IMR-90 (cell line): ENCODE data around the gene DCTN5. TPM values are rescaled to one million over a fixed set of nuclear protein-coding genes. Genes with fewer than 3 reads are reported as not detected.

Experiments used
- ATAC-seq: fragments of 200-7000 bp; cut with Tn5 transposase; 2 replicates; pipeline ENCODE4 v1.9.1; 2020; ENCODE audit warnings: low read depth, mild to moderate bottlenecking, moderate library complexity
- BruUV-seq: library from RNA; stranded (reverse); fragments of 400-500 nt; replicated peaks from 2 replicates; lab custom pipeline; 2021; lab: Mats Ljungman, UMichigan
- CTCF ChIA-PET: fragments of 300-600 bp; formaldehyde crosslinking; extraction: SDS; loops from one replicate; lab custom pipeline; 2021; ENCODE audit warnings: antibody characterized with exemption; lab: Yijun Ruan, JAX
- POLR2A ChIA-PET: fragments of 300-600 bp; sonication (Branson Sonifier 250); formaldehyde crosslinking; loops from one replicate; lab custom pipeline; 2022; ENCODE audit warnings: antibody characterized with exemption; ENCODE audit not compliant: unreplicated experiment; lab: Charles Lee
- DNase-seq: peaks from one replicate; pipeline ENCODE4 v3.0.0; 2013
- H2AFZ ChIP-seq: replicated peaks from 2 replicates; pipeline ENCODE3; 2013; ENCODE audit warnings: low read length, mild to moderate bottlenecking; ENCODE audit not compliant: poor library complexity
- H2AK5ac ChIP-seq: 2 replicates; pipeline ENCODE4 v1.6.1; 2013; ENCODE audit warnings: low read depth, low read length, inconsistent platforms
- H2AK9ac ChIP-seq: replicated peaks from 2 replicates; pipeline ENCODE3; 2013; ENCODE audit warnings: mild to moderate bottlenecking, low read depth, low read length, moderate library complexity; ENCODE audit not compliant: poor library complexity
- H2BK120ac ChIP-seq: 2 replicates; pipeline ENCODE4 v1.6.1; 2013; ENCODE audit warnings: low read depth, low read length, inconsistent platforms
- H2BK15ac ChIP-seq: 3 replicates; pipeline ENCODE4 v1.6.1; 2013; ENCODE audit warnings: low read depth, low read length, inconsistent platforms
- H2BK20ac ChIP-seq: 2 replicates; pipeline ENCODE4 v1.6.1; 2013; ENCODE audit warnings: low read depth, mild to moderate bottlenecking, inconsistent platforms, low read length, moderate library complexity
- H2BK5ac ChIP-seq: 2 replicates; pipeline ENCODE4 v1.6.1; 2013; ENCODE audit warnings: mild to moderate bottlenecking, low read depth, low read length, inconsistent platforms; ENCODE audit not compliant: poor library complexity, severe bottlenecking
- H3K14ac ChIP-seq: replicated peaks from 2 replicates; pipeline ENCODE4 v1.6.1; 2013; ENCODE audit warnings: low read depth, low read length, inconsistent platforms
- H3K18ac ChIP-seq: 2 replicates; pipeline ENCODE4 v1.6.1; 2013; ENCODE audit warnings: low read depth, low read length, control low read depth
- H3K23ac ChIP-seq: 2 replicates; pipeline ENCODE4 v1.6.1; 2013; ENCODE audit warnings: low read depth, low read length, inconsistent platforms
- H3K27ac ChIP-seq: 2 replicates; pipeline ENCODE4 v1.5.1; 2013; ENCODE audit warnings: mild to moderate bottlenecking, control low read depth, low read length; ENCODE audit not compliant: insufficient read depth
- H3K27me3 ChIP-seq: 2 replicates; pipeline ENCODE4 v1.6.1; 2013; ENCODE audit warnings: low read length; ENCODE audit not compliant: control insufficient read depth, insufficient read depth
- H3K36me3 ChIP-seq: 2 replicates; pipeline ENCODE4 v1.6.1; 2013; ENCODE audit warnings: low read length, mixed read lengths; ENCODE audit not compliant: control insufficient read depth, insufficient read depth
- H3K4ac ChIP-seq: 2 replicates; pipeline ENCODE4 v1.6.1; 2013; ENCODE audit warnings: low read depth, low read length, inconsistent platforms
- H3K4me1 ChIP-seq: 2 replicates; pipeline ENCODE4 v1.6.1; 2013; ENCODE audit warnings: low read length, mixed read lengths; ENCODE audit not compliant: control insufficient read depth, insufficient read depth
- H3K4me2 ChIP-seq: 2 replicates; pipeline ENCODE4 v1.6.1; 2013; ENCODE audit warnings: low read depth, mild to moderate bottlenecking, control low read depth, low read length, moderate library complexity
- H3K4me3 ChIP-seq: 2 replicates; pipeline ENCODE4 v1.5.1; 2013; ENCODE audit warnings: low read depth, mild to moderate bottlenecking, control low read depth, low read length, moderate library complexity; ENCODE audit not compliant: insufficient read depth
- H3K56ac ChIP-seq: 2 replicates; pipeline ENCODE4 v1.6.1; 2013; ENCODE audit warnings: low read length, inconsistent platforms; ENCODE audit not compliant: insufficient read depth; ENCODE audit errors: extremely low read depth
- H3K79me1 ChIP-seq, 2 experiments: 2 replicates each; pipeline ENCODE4 v1.6.1; 2013; ENCODE audit warnings: low read length in 2 of 2, inconsistent platforms in 1 of 2, low read depth in 1 of 2
- H3K9ac ChIP-seq: 2 replicates; pipeline ENCODE4 v1.6.1; 2013; ENCODE audit warnings: low read depth, low read length, control low read depth
- H3K9me1 ChIP-seq: 2 replicates; pipeline ENCODE4 v1.6.1; 2013; ENCODE audit warnings: low read length, inconsistent platforms; ENCODE audit not compliant: insufficient read depth
- H3K9me3 ChIP-seq: 2 replicates; pipeline ENCODE4 v1.6.1; 2013; ENCODE audit warnings: low read length; ENCODE audit not compliant: control insufficient read depth, insufficient read depth
- H4K20me1 ChIP-seq: 2 replicates; pipeline ENCODE4 v1.6.1; 2013; ENCODE audit warnings: low read length, inconsistent platforms; ENCODE audit not compliant: insufficient read depth
- H4K5ac ChIP-seq: 2 replicates; pipeline ENCODE4 v1.6.1; 2013; ENCODE audit warnings: mild to moderate bottlenecking, low read depth, low read length, control low read depth
- H4K8ac ChIP-seq, 2 experiments: 2 replicates each; pipeline ENCODE4 v1.6.1; 2013; ENCODE audit warnings: low read depth in 2 of 2, low read length in 2 of 2, control low read depth in 1 of 2, inconsistent platforms in 1 of 2
- H4K91ac ChIP-seq: 2 replicates; pipeline ENCODE4 v1.6.1; 2013; ENCODE audit warnings: low read depth, low read length, inconsistent platforms; ENCODE audit not compliant: insufficient read depth
- MXI1 ChIP-seq: IDR thresholded peaks from 2 replicates; pipeline ENCODE4 v1.6.1; 2012; ENCODE audit warnings: low read depth, mild to moderate bottlenecking, low read length, moderate library complexity, borderline replicate concordance
- WGBS, 2 experiments: methylation state at CpG; one replicate each; pipeline versions ENCODE4 v1.1.5 to v1.1.7; 2013; ENCODE audit warnings: missing lambda C conversion rate in 2 of 2; ENCODE audit not compliant: insufficient read length in 1 of 2; ENCODE audit errors: extremely low coverage in 2 of 2; 5-methylcytosine and 5-hydroxymethylcytosine counted together
- dilution Hi-C: fragments of 300-500 bp; cut with HindIII; formaldehyde crosslinking; loops from one replicate; pipeline ENCODE4 v1.14.3; 2018; ENCODE audit warnings: low sequenced_read_pairs; ENCODE audit not compliant: unreplicated experiment
- in situ Hi-C: fragments of 300-500 bp; cut with MboI; formaldehyde crosslinking; loops from 3 replicates; pipeline ENCODE4 v1.14.3; 2019; ENCODE audit warnings: low sequenced_read_pairs, inconsistent platforms, mixed read lengths
- intact Hi-C: fragments of 100-400 bp; cut with micrococcal nuclease; formaldehyde crosslinking; loops from 2 replicates; pipeline ENCODE4 v1.10.0; 2022
- polyA plus RNA-seq, 3 experiments: library from polyadenylated mRNA; depleted of rRNA; stranded (reverse); fragments of >200 nt; gene quantifications; 2 replicates each; pipeline ENCODE4 v1.2.3, GENCODE V29; 2012; ENCODE audit warnings: low replicate concordance in 1 of 3
- total RNA-seq: library from RNA; depleted of rRNA; stranded (reverse); fragments of >200 nt; gene quantifications from 2 replicates; pipeline ENCODE4 v1.2.3, GENCODE V29; 2012

DCTN5 gene
- total and polyA plus RNA-seq, 2 of the 4 experiments (the other 2 are of a cell fraction) = 49.6 to 111 TPM

- Histone ChIP-seq H3K18ac (no peak overlapping the region), H2BK20ac (no peak overlapping the region), H3K27ac (no peak overlapping the region), H3K4me1 (no peaks in the 10 kb centered on the region), H3K23ac (no peak overlapping the region), H3K4me3 (no peak overlapping the region), H2BK120ac (no peak overlapping the region), H3K4ac (no peak overlapping the region), H3K9me1 (no peaks in the 10 kb centered on the region), H3K56ac (no peak overlapping the region), H4K91ac (no peak overlapping the region), H2AFZ (no peak overlapping the region), H2BK5ac (no peak overlapping the region), H3K4me2 (no peak overlapping the region), H4K5ac (no peak overlapping the region), H3K14ac (no peak overlapping the region), H4K8ac (no peak overlapping the region), H3K9me3 (peaks cover 9% of the 10 kb centered on the region), H2AK9ac (no peak overlapping the region), H3K79me1 (no peaks in the 10 kb centered on the region), H4K20me1 (no peaks in the 10 kb centered on the region), H3K36me3 (no peaks in the 10 kb centered on the region), H3K27me3 (peaks cover 18% of the 10 kb centered on the region), H3K9ac (no peak overlapping the region), H2AK5ac (no peak overlapping the region), H2BK15ac (no peak overlapping the region)
- no CpG with 5 or more reads among the region's 2 CpGs for WGBS, 2 experiments
- no TSS peak for BruUV-seq
- in situ Hi-C loops = no loop called here
- POLR2A ChIA-PET = no interaction called here
- CTCF ChIA-PET = no interaction called here
- DNase-seq = no peak
- dilution Hi-C loops = no loop called here
- TF ChIP-seq MXI1 = no peak
- intact Hi-C loops = no loop called here
- ATAC-seq = no peak
Observed at GRCh38 chr16:23710008-23710407, 68.7 kb downstream of the DCTN5 start.
